Measurements from ENCODE around the gene SPO11. TPM values are rescaled to one million over a fixed set of nuclear protein-coding genes. Genes with fewer than 3 reads are reported as not detected.

Gene SPO11
- total and polyA plus RNA-seq, 2 of the 13 experiments (the other 11 are each of a cell fraction or from before 2014, with no cell fraction given): not detected

- TF ChIP-seq MTA3 (CRISPR knock-in tag; IDR thresholded peaks at IDR 0.05) (no peak), LCORL (IDR thresholded peaks at IDR 0.05) (0 out of 2 replicates have a peak, but pooled peaks have one; percentile 20), LCORL (CRISPR knock-in tag; IDR thresholded peaks at IDR 0.05) (peak; percentile 70), MEIS1 (CRISPR knock-in tag; IDR thresholded peaks at IDR 0.05; ENCODE audit: borderline replicate concordance) (peak; percentile 94; the same call in 1 of the 2 replicates), TBL1XR1 (IDR thresholded peaks at IDR 0.05; ENCODE audit: borderline replicate concordance, low read length, partially characterized antibody) (no peak), RAD21 (CRISPR knock-in tag; IDR thresholded peaks at IDR 0.05) (no peak; the same call in 1 of the 2 replicates), TMF1 (CRISPR knock-in tag; IDR thresholded peaks at IDR 0.05; ENCODE audit: low read depth) (peak; percentile 78; the same call in 1 of the 2 replicates), LBX2 (CRISPR knock-in tag; IDR thresholded peaks at IDR 0.05; ENCODE audit: borderline replicate concordance) (peak; percentile 90; the same call in 1 of the 2 replicates), FOXA3 (CRISPR knock-in tag; IDR thresholded peaks at IDR 0.05) (no peak), ZMYM4 (CRISPR knock-in tag; IDR thresholded peaks at IDR 0.05) (peak; percentile 92), KDM4B (CRISPR knock-in tag; IDR thresholded peaks at IDR 0.05) (peak; percentile 91; the same call in 1 of the 2 replicates), AHDC1 (CRISPR knock-in tag; IDR thresholded peaks at IDR 0.05; ENCODE audit: borderline replicate concordance) (peak; percentile 64), HOXA7 (CRISPR knock-in tag; IDR thresholded peaks at IDR 0.05) (no peak), ZNF709 (CRISPR knock-in tag; IDR thresholded peaks at IDR 0.05) (peak; percentile 98), ATAD3A (CRISPR knock-in tag; IDR thresholded peaks at IDR 0.05) (no peak), ZNF691 (CRISPR knock-in tag; IDR thresholded peaks at IDR 0.05; ENCODE audit: borderline replicate concordance, low read depth) (peak; percentile 66; the same call in 1 of the 2 replicates), ARID4A (CRISPR knock-in tag; IDR thresholded peaks at IDR 0.05; ENCODE audit: borderline replicate concordance) (peak; percentile 90), FOSL2 (CRISPR knock-in tag; IDR thresholded peaks at IDR 0.05) (peak; percentile 29; the same call in 1 of the 2 replicates), NFIC (IDR thresholded peaks at IDR 0.05; ENCODE audit: low read length) (no peak)
These were observed 21.6 kb downstream of the SPO11 start, which contains the start of gene RAE1 (continued) for GRCh38 chr20:57351042-57351783.
